GM18508 (cell line): ENCODE measurements around the gene UBE2F.
A peak's percentile ranks its signal among the peaks of the same experiment; 100 is the strongest.
"Not testable (repeated sequence)": the region's sequence is repeated elsewhere in the genome, so short reads cannot be mapped to it uniquely, and the experiment has no call there.

ENCODE experiments used
- ATAC-seq: cut with Tn5 transposase; IDR thresholded peaks from one replicate; pipeline ENCODE4 v1.9.1; 2021; ENCODE audit warnings: moderate number of reproducible peaks; ENCODE audit not compliant: insufficient read depth, unreplicated experiment

Gene UBE2F

DNA sequence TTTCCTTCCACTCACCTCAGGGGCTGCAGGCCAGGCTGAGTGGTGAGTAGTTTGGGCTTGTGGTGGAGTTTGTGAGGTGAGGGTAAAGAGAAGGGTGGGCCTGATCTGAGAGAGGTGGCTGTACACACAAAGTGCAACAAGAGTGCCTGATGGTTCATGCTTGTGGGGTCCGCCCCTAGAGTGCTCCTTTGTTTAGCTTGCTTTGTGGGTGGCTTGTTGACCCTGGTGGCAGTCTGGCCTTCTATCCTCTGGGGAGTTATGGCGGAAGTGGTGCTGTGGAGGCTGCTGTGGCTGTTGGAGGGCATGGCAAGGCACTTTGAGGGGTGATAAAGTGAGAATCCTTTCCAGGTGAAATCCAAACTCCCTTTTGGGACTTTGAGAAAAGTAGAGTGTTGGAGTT, 10.6 kb downstream of the UBE2F start:
- no peak for ATAC-seq

DNA sequence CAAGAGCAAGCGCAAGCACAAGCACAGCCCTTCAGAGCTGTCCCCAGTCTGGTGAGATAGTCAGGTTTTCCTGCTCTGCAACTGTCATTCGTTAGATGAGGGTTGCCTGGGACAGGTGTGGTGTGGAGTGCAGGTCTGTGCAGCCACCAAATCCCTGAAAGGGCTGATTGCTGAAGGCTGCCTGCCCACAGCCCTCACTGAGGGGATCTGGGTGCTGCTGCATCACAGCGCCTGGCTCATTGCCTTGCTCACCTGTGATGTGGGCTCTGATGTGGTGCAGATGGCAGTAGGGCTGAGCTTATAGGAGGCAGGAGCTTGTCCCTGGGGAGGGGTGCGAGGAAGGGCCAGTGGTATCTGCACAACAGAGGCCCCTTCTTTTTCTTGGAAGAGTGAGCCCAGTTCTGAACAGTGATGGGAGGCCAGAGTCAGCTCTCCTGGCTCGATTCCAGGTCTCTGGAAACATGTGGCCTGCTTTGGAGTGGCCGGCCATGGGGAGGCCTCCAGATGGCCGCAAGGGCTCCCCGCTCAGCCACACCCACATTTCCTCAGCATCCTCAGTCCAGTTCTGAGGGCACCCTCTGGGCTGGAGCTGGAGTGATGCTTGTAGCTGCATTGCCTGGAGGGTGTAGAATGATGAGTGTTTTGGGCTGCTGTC, 11.4 kb downstream of the UBE2F start:
- ATAC-seq: no peak

DNA sequence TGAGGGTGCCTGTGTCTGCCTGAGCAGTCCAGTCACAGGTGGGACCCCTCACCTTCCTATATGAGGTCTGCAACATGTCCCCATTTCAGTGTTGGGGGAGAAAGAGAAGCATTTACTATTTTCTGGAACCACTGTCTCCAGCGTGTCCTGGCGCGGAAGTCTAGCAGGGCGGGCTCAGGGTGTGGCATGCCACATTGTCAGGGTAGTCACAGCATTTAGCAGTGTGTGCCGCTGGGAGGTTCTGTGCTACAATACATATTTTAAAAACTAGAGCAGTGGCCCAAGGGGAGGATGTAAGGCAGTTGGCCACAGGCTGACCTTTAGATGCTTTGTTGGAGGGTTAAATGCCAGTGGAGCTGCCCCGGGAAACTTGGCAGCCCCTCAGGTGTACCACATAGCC, 12.5 kb downstream of the UBE2F start:
- ATAC-seq: no peak

DNA sequence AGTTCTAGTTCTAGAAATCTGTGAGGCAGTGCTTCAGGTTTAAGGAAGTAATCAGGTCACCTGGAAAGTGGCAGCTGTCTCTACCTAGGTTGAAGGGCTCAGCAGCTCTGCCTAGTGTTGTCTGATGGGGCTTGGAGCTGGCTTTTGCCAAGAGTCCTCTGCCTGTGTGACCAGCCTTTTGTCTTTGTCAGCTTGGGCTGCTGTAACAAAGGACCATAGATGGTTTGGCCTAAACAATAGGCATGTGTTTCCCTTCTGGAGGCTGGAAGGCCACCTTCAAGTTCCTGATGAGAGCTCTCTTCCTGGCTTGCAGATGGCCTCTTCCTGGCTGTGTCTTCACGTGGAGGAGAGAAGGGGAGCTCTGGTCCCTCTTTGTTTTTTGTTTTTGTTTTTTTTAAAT, 13.3 kb downstream of the UBE2F start:
- ATAC-seq: no peak

DNA sequence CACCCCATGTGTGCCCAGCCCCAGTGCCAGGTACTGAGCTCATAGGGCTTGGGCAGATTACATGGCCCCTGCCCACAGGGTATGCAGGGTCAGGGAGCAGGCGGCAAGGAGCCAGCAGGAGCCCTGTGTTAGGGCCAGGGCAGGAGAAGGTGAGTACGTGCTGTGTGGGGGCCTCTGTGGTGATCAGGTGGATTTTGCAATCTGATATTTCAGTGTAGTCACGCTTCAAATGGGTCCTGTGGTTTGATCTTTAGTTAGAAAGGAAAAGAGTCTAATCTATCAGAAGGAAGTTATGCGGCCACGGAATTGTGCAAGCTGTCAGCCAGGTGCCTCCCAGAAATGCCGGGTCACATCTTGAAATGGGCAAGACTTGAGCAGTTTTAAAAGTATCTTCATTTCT, 13.9 kb downstream of the UBE2F start:
- ATAC-seq: no peak

DNA sequence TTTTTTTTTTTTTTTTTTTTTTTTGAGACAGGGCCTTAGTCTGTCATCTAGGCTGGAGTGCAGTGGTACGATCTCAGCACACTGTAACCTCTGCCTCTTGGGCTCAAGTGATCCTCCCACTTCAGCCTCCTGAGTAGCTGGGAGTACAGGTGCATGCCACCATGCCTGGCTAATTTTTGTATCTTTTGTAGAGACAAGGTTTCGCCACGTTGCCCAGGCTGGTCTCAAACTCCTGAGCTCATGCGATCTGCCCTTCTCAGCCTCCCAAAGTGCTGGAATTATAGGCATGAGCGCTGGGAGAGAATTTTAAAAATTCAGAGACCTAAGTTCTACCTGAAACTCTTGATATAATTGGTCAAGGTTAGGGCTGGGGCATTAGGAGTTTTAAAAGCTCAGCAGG, 14.8 kb downstream of the UBE2F start:
- not testable (repeated sequence) for ATAC-seq

DNA sequence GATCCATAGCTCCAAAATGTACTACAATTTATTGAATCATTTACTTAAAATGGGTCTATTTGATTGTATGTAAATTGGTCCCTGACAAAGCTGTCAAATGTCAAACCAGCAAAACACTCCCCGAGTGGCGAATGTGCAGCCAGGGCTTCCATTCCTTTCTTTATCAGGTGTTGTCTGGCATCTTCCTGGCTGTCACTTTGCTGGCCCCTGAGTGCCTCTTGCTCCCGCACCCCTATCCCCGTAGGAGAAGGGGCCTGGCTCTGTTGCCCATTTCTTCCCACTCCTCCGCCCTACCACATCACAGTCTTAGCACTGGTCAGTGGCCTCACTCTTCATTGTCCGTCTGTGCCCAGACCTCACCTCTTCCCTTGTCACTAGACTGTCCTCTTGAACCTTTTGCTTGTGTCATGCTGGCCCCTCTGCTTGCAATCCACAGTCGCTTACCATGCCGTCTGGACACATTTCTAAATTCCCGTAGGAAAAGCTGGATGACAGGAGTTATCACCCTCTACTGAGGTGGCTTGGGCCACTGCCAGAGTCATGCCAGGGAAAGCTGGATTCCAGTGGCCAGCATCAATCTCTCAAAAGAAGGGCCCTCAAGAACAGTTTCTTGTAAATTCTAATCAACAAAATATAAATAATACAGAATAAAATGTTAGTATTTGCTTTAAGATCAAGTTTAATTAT, 15.4 kb downstream of the UBE2F start:
- no peak for ATAC-seq

DNA sequence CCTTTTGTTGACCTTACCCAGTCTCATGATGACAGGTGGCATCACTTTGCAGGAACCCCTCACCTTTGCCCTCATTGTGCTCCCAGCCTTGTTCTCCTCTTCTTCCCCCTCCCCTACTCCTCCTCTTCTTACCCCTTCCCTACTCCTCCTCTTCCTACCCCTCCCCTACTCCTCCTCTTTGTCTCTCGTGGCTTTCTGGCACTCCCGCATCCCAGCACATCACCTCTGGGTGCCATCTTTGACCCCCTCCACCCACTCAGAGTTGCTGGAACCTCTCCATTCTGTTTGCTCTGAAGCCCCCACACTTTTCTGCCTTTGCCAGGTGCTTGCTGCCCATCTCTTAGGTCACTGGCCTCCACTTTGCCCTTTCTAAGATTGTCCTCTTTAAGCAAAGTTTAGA, 17.1 kb downstream of the UBE2F start:
- ATAC-seq: no peak

DNA sequence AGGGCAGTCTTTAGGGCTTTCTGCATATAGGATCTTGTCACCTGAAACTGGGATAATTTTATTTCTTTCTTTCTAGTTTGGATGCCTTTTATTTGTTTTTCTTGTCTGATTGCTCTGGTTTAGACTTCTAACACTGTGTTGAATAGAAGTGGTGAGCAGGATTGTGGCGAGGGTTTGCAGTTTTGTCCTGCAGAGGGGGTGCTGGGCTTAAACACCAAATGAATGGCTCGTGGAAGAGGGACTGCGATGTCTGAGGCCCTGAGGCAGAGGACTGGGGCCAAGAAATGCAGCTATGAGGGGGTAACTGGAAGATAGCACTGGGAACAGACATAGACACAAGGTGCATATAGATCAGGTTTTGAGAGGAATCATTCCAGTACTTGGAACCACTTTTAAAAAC, 20.5 kb downstream of the UBE2F start:
- no peak for ATAC-seq

DNA sequence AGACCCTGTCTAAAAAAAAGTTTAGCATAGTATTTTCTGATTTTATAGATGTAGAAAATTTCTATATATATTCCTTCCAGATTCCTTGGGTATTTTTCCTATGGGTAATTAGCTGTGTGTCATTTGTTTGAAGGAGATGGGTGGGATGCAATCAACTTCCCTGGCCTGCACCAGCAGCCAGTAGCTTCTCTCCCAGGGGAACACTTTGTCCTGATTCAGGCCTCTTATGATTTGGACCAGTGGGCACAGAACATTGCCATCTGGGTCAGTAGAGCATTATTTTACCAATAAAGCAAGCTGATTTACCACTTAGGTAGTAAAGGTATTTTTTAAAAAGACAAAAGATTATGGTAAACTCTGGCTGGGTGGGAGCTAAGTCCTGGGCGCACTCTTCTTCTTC, 26.9 kb downstream of the UBE2F start:
- ATAC-seq: no peak

DNA sequence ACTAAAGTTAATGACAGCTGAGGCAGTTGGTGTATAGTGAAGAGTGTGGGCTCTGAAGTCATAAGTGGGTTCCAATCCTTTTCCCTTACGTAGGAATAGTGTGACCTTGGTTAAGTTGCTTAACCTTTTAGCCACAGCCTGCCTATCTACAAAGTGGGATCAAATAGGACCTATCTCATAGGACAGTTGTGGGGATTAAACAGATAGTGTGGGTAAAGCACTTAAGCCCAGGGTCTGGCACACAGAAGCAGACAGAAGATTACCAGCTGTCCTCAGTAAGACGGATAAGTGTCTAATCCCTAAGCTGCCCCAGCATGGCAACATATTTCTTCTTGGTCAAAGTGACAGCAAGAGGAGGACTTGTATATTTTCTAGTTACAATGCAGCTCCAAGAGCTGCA, 28.2 kb downstream of the UBE2F start:
- no peak for ATAC-seq

DNA sequence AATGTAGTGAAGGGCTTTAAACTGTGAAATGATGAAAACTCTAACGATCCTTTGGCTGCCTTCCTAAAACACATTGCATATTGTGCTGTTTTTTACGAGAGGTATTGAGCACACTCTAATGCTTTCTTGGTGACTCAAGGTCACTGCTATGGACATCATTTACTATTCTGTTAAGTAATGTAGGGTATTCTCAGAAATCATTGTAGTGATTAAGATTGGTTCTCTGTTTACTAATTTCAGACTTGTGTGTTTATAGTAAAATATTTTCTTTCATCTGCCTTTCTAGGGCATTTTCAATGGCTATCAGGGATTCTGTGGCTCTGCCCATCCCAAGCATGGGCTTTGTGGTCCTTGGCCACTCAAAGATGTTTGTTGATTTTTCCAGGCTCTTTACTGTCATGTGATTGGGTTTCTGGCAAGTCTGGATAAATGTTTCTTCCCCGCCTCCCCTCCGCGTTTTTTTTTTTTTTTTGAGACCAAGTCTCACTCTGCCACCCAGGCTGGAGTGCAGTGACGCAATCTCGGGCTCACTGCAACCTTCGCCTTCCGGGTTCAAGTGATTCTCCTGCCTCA, 29.3 kb downstream of the UBE2F start:
- ATAC-seq: no peak

DNA sequence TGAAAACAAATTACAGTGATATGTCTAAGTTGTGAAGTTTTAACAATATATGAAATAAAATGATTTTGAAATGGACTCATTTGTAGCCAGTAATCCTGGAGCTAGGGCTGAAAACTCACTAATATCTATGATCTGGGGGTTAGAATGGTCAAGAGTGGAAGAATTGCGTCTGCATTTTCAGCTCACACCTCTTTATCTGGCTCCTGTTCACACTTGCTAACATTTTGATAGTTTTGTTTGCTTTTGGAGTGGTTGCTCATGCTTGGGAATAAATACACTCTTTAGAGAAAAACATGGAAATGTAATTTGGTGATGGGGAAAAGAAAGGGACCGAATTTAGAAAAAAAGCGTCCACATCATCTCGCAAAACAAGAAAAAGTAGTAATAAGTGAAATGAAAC, 30.7 kb downstream of the UBE2F start:
- ATAC-seq: no peak

DNA sequence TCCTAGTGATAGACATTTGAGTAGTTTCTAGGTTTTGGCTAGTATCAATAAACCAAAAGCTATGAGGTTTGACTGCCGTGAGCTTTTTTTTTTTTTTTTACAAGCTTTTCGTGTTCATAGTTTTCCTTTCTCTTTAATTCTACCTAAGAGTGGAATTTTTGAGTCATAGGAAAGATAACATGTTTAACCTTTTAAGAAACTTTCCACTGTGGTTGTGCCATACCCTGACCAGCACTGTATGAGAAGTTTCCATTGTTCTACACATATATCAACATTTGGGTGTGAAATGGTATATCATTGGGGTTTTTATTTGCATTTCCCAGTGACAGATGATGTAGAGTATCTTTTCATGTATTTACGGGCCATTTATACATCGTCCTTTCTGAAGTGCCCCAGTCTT, 31.7 kb downstream of the UBE2F start:
- peak; percentile 78 for ATAC-seq

DNA sequence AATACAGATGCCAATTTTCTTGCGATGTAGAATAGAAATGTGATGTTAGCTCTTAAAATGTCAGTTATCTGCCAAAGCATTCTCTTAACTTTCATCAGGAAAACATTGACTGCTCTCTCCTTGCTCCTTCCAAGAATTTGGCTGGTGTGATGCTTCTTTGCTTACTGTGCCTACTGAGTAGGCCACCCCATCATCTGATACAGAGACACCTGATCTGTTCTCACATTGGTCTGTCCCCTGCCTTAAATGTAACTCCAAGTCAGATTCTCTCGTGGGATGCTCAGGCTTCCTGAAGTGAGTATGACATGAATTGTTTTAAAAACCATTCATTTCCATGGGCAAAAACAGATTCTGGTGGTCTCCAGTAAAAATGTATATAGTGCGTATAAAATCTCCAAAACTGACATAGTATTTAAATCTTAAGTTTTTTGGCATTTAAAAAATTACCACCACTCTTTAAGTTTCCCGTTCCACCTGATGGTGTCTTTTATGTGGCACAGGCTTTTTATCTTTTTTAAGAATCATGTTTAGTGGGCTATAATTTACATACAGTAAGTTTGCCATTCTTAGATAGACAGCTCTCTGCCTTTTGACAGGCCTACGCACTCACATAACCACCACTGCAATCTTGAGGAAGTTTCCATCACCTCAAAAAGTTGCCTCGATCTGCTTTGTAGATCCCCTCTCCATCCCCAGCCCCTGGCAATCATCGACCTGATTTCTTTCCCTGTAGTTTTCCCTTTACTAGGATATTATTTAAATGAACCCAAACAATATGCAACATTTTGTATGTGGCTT, 36.6 kb downstream of the UBE2F start:
- ATAC-seq: no peak

DNA sequence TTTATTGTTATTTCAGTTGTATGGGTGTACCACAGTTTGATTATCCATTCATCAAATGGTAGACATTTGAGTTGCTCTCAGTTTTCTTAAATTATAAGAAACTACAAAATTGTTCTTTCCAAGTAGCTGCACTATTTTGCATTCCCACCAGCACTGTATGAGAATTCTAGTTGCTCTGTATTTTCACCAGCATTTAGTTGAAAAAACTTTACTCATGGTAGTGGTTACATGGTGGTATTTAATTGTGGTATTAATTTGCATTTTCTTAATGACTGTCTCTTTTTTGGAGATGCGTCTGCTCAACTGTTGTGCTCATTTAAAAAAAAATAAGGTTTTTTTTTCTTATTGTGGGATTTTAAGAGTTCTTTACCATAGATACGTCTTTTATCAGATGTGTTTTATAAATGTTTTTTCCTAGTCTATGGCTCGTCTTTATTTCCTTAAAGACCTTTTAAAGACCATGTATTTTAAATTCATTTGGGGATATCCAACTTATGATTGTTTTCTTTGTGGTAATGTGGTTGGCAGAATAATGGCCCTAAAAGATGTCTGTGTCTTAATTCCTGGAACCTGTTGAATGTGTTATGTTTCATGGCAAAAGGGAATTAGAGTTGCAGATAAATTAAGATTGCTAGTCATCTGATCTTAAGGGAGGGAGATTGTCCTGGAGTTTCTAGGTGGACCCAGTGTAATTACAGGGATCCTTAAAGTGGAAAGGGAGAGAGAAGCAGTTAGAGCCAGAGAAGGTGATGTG, 37.4 kb downstream of the UBE2F start:
- no peak for ATAC-seq

DNA sequence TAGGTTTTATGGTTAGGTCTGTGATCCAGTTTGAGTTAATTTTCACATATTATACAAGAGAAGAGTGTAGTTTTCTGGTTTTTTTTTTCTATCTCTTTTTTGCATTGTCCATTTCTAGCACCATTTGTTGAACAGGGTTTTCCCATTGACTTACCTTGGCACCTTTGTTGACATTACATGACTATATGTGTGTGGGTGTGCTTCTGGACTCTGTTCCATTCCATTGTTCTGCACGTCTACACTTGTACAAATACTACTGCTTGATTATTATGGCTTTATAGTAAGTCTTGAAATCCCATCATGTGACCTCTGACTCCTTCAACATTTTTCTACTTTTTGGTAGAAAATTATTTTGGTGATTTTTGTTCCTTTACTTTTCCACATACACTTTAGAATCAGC, 38.7 kb downstream of the UBE2F start:
- ATAC-seq: no peak

DNA sequence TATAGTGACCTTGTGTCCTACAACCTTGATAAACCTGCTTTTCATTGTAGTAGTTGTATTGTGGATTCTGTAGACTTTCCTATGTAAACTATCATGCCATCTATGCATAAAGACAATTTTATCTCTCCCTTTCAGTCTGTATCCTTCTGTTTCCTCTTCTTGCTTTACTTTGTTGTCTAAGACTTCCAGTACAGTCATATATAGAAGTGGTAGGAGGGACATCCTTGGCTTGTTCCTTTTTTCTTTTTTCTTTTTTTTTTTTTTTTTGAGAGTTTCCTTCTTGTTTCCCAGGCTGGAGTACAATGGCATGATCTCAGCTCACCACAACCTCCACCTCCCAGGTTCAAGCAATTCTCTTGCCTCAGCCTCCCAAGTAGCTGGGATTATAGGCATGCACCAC, 39.7 kb downstream of the UBE2F start:
- no peak for ATAC-seq

DNA sequence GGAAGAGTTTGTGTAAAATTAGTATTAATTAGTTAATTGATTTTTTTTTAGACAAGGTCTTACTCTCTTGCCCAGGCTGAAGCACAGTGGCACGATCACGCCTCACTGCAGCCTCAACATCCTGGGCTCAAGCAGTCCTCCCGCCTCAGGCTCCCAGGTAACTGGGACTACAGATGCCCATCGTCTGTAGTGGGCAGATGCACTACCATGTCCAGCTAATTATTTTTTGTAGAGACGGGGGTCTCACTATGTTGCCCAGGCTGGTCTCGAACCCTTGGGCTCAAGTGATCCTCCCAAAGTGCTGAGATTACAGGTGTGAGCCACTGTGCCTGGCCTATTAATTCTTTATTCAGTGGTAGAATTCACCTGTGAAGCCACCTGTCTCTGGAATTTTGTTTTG, 41.1 kb downstream of the UBE2F start:
- no peak for ATAC-seq

DNA sequence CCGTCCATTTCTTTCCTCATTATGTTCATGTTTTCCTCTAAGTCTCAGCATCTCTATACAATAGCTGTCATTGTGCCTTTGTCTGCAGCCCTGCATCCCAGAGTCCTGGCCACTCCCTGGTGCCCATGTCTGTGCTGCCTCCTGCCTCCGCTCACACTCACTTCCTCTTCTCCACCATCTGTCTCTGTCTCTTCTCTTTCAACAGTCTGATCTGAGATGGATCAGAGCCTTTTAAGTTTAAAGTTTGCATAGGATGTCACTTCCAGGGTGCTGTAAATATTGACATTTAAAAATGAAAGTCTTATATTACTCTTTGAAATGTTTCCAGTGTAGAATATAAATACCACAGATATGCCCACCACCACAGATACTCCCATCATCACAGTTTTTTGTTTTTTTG, 42.7 kb downstream of the UBE2F start:
- no peak for ATAC-seq

DNA sequence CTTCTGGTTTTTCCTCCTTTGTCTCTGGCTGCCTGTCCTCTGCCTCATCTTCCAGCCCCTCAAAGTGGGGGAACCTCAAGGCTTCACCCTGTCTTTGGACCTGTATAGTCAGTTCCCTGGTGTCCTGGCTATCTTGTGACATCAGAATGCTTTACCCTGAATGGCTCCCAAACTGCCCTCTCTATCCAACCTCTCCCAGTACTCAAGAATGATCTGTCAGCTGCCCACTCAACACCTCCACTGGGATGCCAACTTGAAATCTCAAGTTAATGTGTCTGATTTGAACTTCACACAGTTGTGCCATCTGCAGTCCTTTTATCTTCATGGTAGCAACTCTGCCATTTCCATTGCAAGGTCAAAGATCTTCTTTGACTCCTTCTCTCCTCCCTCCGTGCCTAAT, 43.8 kb downstream of the UBE2F start:
- ATAC-seq: no peak
